Ovary (tissue), 9 donors: ENCODE data around the gene CD1D. TPM values are rescaled to one million over a fixed set of nuclear protein-coding genes. Genes with fewer than 3 reads are reported as not detected.

Experiments
- DNase-seq, 5 donors: peaks; one replicate each; pipeline ENCODE4 v3.0.0-alpha.2; 2019 to 2020
- H3K27ac ChIP-seq, 2 donors: fragments of 200-600 bp; one replicate each; pipeline versions ENCODE4 v1.5.1 to v1.8.0; 2019 to 2022
- H3K27me3 ChIP-seq: fragments of 200-600 bp; one replicate; pipeline ENCODE4 v1.8.0; 2022
- H3K36me3 ChIP-seq: fragments of 200-600 bp; sonication (generic); one replicate; pipeline ENCODE4 v1.5.1; 2019
- H3K4me1 ChIP-seq: one replicate; pipeline ENCODE4 v1.8.1; 2013; ENCODE audit warnings: mild to moderate bottlenecking, moderate library complexity; ENCODE audit not compliant: insufficient read depth
- H3K4me3 ChIP-seq: fragments of 200-600 bp; sonication (generic); one replicate; pipeline ENCODE4 v1.5.1; 2017
- H3K9me3 ChIP-seq, 2 donors: fragments of 200-600 bp in 1 of 2; sonication (generic) in 1 of 2; one replicate each; pipeline versions ENCODE4 v1.5.1 to v1.8.1; 2013 to 2019; ENCODE audit warnings: mild to moderate bottlenecking in 1 of 2, moderate library complexity in 1 of 2
- CTCF ChIP-seq, 3 donors: fragments of 450-650 bp in 2 of 3; fragments of 200-600 bp in 1 of 3; IDR thresholded peaks; one replicate each; pipeline versions ENCODE4 v1.5.1 to v1.8.0; 2016 to 2022; ENCODE audit warnings: antibody characterized with exemption in 3 of 3, mild to moderate bottlenecking in 1 of 3
- EP300 ChIP-seq: sonication (generic); formaldehyde crosslinking; IDR thresholded peaks from one replicate; pipeline ENCODE4 v1.6.1; 2017; ENCODE audit warnings: antibody characterized with exemption
- POLR2A ChIP-seq: fragments of 450-650 bp; IDR thresholded peaks from one replicate; pipeline ENCODE4 v1.6.1; 2017; ENCODE audit warnings: antibody characterized with exemption, mild to moderate bottlenecking, moderate library complexity
- WGBS, 3 donors: extraction: QIAGEN DNeasy Blood & Tissue Kit in 1 of 3; methylation state at CpG; one replicate each; pipeline versions ENCODE4 v1.1.5 to v1.1.7; 2013 to 2017; 5-methylcytosine and 5-hydroxymethylcytosine counted together
- intact Hi-C, 4 donors: fragments of 100-400 bp; cut with DNase I; formaldehyde crosslinking; loops; one replicate each; pipeline versions ENCODE4 v1.11.0 to v1.15.1; 2022 to 2023
- polyA plus RNA-seq, 2 donors: library from polyadenylated mRNA; stranded (reverse); fragments of 200-250 nt in 1 of 2; fragments of 350-450 nt in 1 of 2; fragmentation: Illumina TruSeq in 1 of 2; extraction: RNeasy Lipid Tissue Mini Kit (QIAGEN cat#74804) in 1 of 2; gene quantifications; one replicate each; pipeline ENCODE4 v1.2.3, GENCODE V29; 2013 to 2014
- total RNA-seq, 7 donors: library from RNA; depleted of rRNA in 2 of 7; stranded (reverse); fragments of >200 nt in 2 of 7; fragmentation: NEBNext Ultra II Directional in 3 of 7; extraction: Animal tissue kit (Norgen Biotek cat#: 25700) in 3 of 7; gene quantifications; one replicate each; pipeline versions ENCODE4 v1.1.0 to v1.2.4, GENCODE V29; 2016 to 2023
- donor health status: DM: no; HTN: no; CAD: no; lungs with moderate emphysema.
- donor health status: DM: no; HTN: no; CAD: no.
- donor health status: Bipolar disorder and iron deficiency.
- donor health status: DM: yes; HTN: yes; CAD: no.
- donor health status: DM: no; HTN: no; CAD: no.
- donor health status: DM: yes; HTN: yes; CAD: no.

CD1D gene
- total and polyA plus RNA-seq, 9 donors: 0.18 to 2.0 (median 0.69) TPM

- TF ChIP-seq POLR2A: no peak
- no peaks in the 10 kb centered on the region for H3K36me3 ChIP-seq
- no peaks in the 10 kb centered on the region for H3K9me3 ChIP-seq
- H3K27me3 ChIP-seq: no peaks in the 10 kb centered on the region
- WGBS, 3 donors: 21 to 38% (median 30%) methylated on average over 3 of the region's 3 CpGs
- no peak overlapping the region for H3K4me3 ChIP-seq
- peaks cover 2% of the 10 kb centered on the region for H3K4me1 ChIP-seq
- intact Hi-C loops: no loop called here
- H3K27ac ChIP-seq: no peak overlapping the region
- DNase-seq: no peak
Observed at GRCh38 chr1:158186180-158186579, 5.5 kb downstream of the CD1D start.

- intact Hi-C loops: no loop called here
- no peak overlapping the region for H3K27ac ChIP-seq
- DNase-seq: no peak
- no peaks in the 10 kb centered on the region for H3K9me3 ChIP-seq
- no peaks in the 10 kb centered on the region for H3K36me3 ChIP-seq
- H3K4me1 ChIP-seq: no peaks in the 10 kb centered on the region
- TF ChIP-seq EP300 (no peak), CTCF (IDR thresholded peaks at IDR 0.05) (no peak), POLR2A (no peak)
- no peaks in the 10 kb centered on the region for H3K27me3 ChIP-seq
- no peak overlapping the region for H3K4me3 ChIP-seq
- WGBS, 3 donors: 58 to 70% (median 69%) methylated on average over 4 of the region's 4 CpGs
Observed at GRCh38 chr1:158188611-158189010, 7.9 kb downstream of the CD1D start.

GRCh38 chr1:158189624-158190023, 8.9 kb downstream of the CD1D start:
- intact Hi-C loops: no loop called here
- 71 to 83% (median 77%) methylated on average over 3 of the region's 3 CpGs for WGBS, 3 donors

GRCh38 chr1:158191299-158191698, 10.6 kb downstream of the CD1D start:
- DNase-seq: no peak
- Histone ChIP-seq H3K27me3 (no peaks in the 10 kb centered on the region), H3K9me3 (no peaks in the 10 kb centered on the region), H3K4me3 (no peak overlapping the region), H3K27ac (no peak overlapping the region), H3K36me3 (no peaks in the 10 kb centered on the region), H3K4me1 (no peaks in the 10 kb centered on the region)
- intact Hi-C loops: no loop called here
- 47 to 57% (median 51%) methylated on average over 6 of the region's 6 CpGs for WGBS, 3 donors
- TF ChIP-seq CTCF (IDR thresholded peaks at IDR 0.05): no peak
- TF ChIP-seq POLR2A: no peak
- no peak for TF ChIP-seq EP300

More at GRCh38 chr1:158189624-158190023, 8.9 kb downstream of the CD1D start:
- Histone ChIP-seq H3K4me1 (no peaks in the 10 kb centered on the region), H3K27me3 (no peaks in the 10 kb centered on the region), H3K27ac (no peak overlapping the region), H3K9me3 (no peaks in the 10 kb centered on the region), H3K36me3 (no peaks in the 10 kb centered on the region), H3K4me3 (no peak overlapping the region)
- DNase-seq: no peak
- TF ChIP-seq CTCF (IDR thresholded peaks at IDR 0.05) (no peak), EP300 (no peak), POLR2A (no peak)

GRCh38 chr1:158196461-158196860, 15.8 kb downstream of the CD1D start:
- intact Hi-C loops: loop anchor here in 1 of 4 donors (5.0 kb wide), 1 partner anchor 871 kb away; no protein-coding TSS in a partner anchor
- no peak overlapping the region for H3K4me3 ChIP-seq
- TF ChIP-seq CTCF (IDR thresholded peaks at IDR 0.05) (no peak), EP300 (no peak), POLR2A (no peak)
- no peaks in the 10 kb centered on the region for H3K9me3 ChIP-seq
- H3K4me1 ChIP-seq: no peaks in the 10 kb centered on the region
- no peak for DNase-seq
- no peak overlapping the region for H3K27ac ChIP-seq
- H3K36me3 ChIP-seq: no peaks in the 10 kb centered on the region
- no peaks in the 10 kb centered on the region for H3K27me3 ChIP-seq
